MG63 (cell line): ENCODE data around the gene PLEKHH2. TPM values are rescaled to one million over a fixed set of nuclear protein-coding genes. Genes with fewer than 3 reads are reported as not detected.
A peak's percentile ranks its signal among the peaks of the same experiment; 100 is the strongest.

ENCODE experiments used
- DNase-seq: peaks from one replicate; pipeline ENCODE4 v3.0.0-alpha.2; 2020
- H3K27me3 ChIP-seq: fragments of 250-450 bp; sonication (Bioruptor Pico); 2 replicates; pipeline ENCODE4 v1.5.1; 2020; ENCODE audit warnings: mild to moderate bottlenecking, moderate library complexity
- H3K36me3 ChIP-seq: fragments of 250-450 bp; sonication (Bioruptor Pico); 2 replicates; pipeline ENCODE4 v1.5.1; 2020; ENCODE audit warnings: mild to moderate bottlenecking, moderate library complexity
- H3K4me3 ChIP-seq: fragments of 250-450 bp; sonication (Bioruptor Pico); 2 replicates; pipeline ENCODE4 v1.5.1; 2020; ENCODE audit warnings: mild to moderate bottlenecking, moderate library complexity
- H3K9me3 ChIP-seq: fragments of 250-450 bp; sonication (Bioruptor Pico); 2 replicates; pipeline ENCODE4 v1.5.1; 2020; ENCODE audit warnings: mild to moderate bottlenecking, moderate library complexity
- total RNA-seq: library from RNA; depleted of rRNA; stranded (reverse); fragments of >200 nt; shearing (Covaris generic); gene quantifications from 2 replicates; pipeline ENCODE4 v1.2.3, GENCODE V29; 2014; ENCODE audit warnings: low replicate concordance

The PLEKHH2 gene
- total RNA-seq, 1 experiment from 2014 or later, result 1.2 TPM

GRCh38 chr2:43729491-43730174 is 92.6 kb downstream of the PLEKHH2 start:
- DNase-seq, result no peak
- H3K4me3 ChIP-seq, result no peak overlapping the region
- no peaks in the 10 kb centered on the region for H3K9me3 ChIP-seq
- no peaks in the 10 kb centered on the region for H3K36me3 ChIP-seq
- H3K27me3 ChIP-seq, result no peaks in the 10 kb centered on the region

- no peak overlapping the region for H3K4me3 ChIP-seq
- H3K9me3 ChIP-seq, result no peaks in the 10 kb centered on the region
- no peak for DNase-seq
- H3K27me3 ChIP-seq, result no peaks in the 10 kb centered on the region
- H3K36me3 ChIP-seq, result no peaks in the 10 kb centered on the region
Measured at GRCh38 chr2:43731211-43731610, 94.2 kb downstream of the PLEKHH2 start.

GRCh38 chr2:43736637-43737036 is 99.6 kb downstream of the PLEKHH2 start:
- Histone ChIP-seq H3K36me3 (no peaks in the 10 kb centered on the region), H3K4me3 (no peak overlapping the region), H3K27me3 (no peaks in the 10 kb centered on the region), H3K9me3 (no peaks in the 10 kb centered on the region)
- no peak for DNase-seq

GRCh38 chr2:43737097-43737854 is 100.2 kb downstream of the PLEKHH2 start:
- Histone ChIP-seq H3K27me3 (no peaks in the 10 kb centered on the region), H3K9me3 (no peaks in the 10 kb centered on the region), H3K4me3 (no peak overlapping the region), H3K36me3 (no peaks in the 10 kb centered on the region)
- DNase-seq, result peak; percentile 85

- no peaks in the 10 kb centered on the region for H3K27me3 ChIP-seq
- H3K36me3 ChIP-seq, result no peaks in the 10 kb centered on the region
- H3K9me3 ChIP-seq, result no peaks in the 10 kb centered on the region
- H3K4me3 ChIP-seq, result no peak overlapping the region
- DNase-seq, result no peak
Measured at GRCh38 chr2:43737855-43738254, 100.8 kb downstream of the PLEKHH2 start.

- Histone ChIP-seq H3K27me3 (no peaks in the 10 kb centered on the region), H3K36me3 (no peaks in the 10 kb centered on the region), H3K4me3 (no peak overlapping the region), H3K9me3 (no peaks in the 10 kb centered on the region)
- DNase-seq, result no peak
Measured at GRCh38 chr2:43738257-43738656, 101.2 kb downstream of the PLEKHH2 start.

GRCh38 chr2:43743706-43744105 is 106.6 kb downstream of the PLEKHH2 start:
- H3K36me3 ChIP-seq, result no peaks in the 10 kb centered on the region
- no peak overlapping the region for H3K4me3 ChIP-seq
- no peaks in the 10 kb centered on the region for H3K9me3 ChIP-seq
- no peak for DNase-seq
- no peaks in the 10 kb centered on the region for H3K27me3 ChIP-seq

- H3K27me3 ChIP-seq, result no peaks in the 10 kb centered on the region
- H3K9me3 ChIP-seq, result no peaks in the 10 kb centered on the region
- H3K36me3 ChIP-seq, result no peaks in the 10 kb centered on the region
- no peak overlapping the region for H3K4me3 ChIP-seq
- no peak for DNase-seq
Measured at GRCh38 chr2:43745457-43745856, 108.4 kb downstream of the PLEKHH2 start.

- H3K36me3 ChIP-seq, result no peaks in the 10 kb centered on the region
- no peak for DNase-seq
- H3K27me3 ChIP-seq, result no peaks in the 10 kb centered on the region
- H3K4me3 ChIP-seq, result no peak overlapping the region
- no peaks in the 10 kb centered on the region for H3K9me3 ChIP-seq
Measured at GRCh38 chr2:43748333-43748732, 111.3 kb downstream of the PLEKHH2 start.

GRCh38 chr2:43749583-43749982 is 112.5 kb downstream of the PLEKHH2 start:
- H3K27me3 ChIP-seq, result no peaks in the 10 kb centered on the region

GRCh38 chr2:43751476-43751990 is 114.5 kb downstream of the PLEKHH2 start:
- H3K9me3 ChIP-seq, result no peaks in the 10 kb centered on the region
- no peak for DNase-seq
- H3K4me3 ChIP-seq, result no peak overlapping the region
- no peaks in the 10 kb centered on the region for H3K36me3 ChIP-seq
- no peaks in the 10 kb centered on the region for H3K27me3 ChIP-seq

More at GRCh38 chr2:43749583-43749982, 112.5 kb downstream of the PLEKHH2 start:
- Histone ChIP-seq H3K36me3 (no peaks in the 10 kb centered on the region), H3K4me3 (no peak overlapping the region), H3K9me3 (no peaks in the 10 kb centered on the region)
- DNase-seq, result no peak

GRCh38 chr2:43752302-43752701 is 115.2 kb downstream of the PLEKHH2 start:
- no peak for DNase-seq
- no peaks in the 10 kb centered on the region for H3K36me3 ChIP-seq
- H3K27me3 ChIP-seq, result no peaks in the 10 kb centered on the region
- H3K4me3 ChIP-seq, result no peak overlapping the region
- no peaks in the 10 kb centered on the region for H3K9me3 ChIP-seq

- Histone ChIP-seq H3K36me3 (no peaks in the 10 kb centered on the region), H3K27me3 (no peaks in the 10 kb centered on the region), H3K9me3 (no peaks in the 10 kb centered on the region), H3K4me3 (no peak overlapping the region)
- DNase-seq, result peak; percentile 4
Measured at GRCh38 chr2:43754180-43754579, 117.1 kb downstream of the PLEKHH2 start.

- peak; percentile 4 for DNase-seq
- Histone ChIP-seq H3K9me3 (no peaks in the 10 kb centered on the region), H3K36me3 (no peaks in the 10 kb centered on the region), H3K27me3 (no peaks in the 10 kb centered on the region), H3K4me3 (no peak overlapping the region)
Measured at GRCh38 chr2:43758739-43759138, 121.7 kb downstream of the PLEKHH2 start.

- H3K27me3 ChIP-seq, result no peaks in the 10 kb centered on the region
- H3K4me3 ChIP-seq, result no peak overlapping the region
- no peaks in the 10 kb centered on the region for H3K9me3 ChIP-seq
- H3K36me3 ChIP-seq, result no peaks in the 10 kb centered on the region
- DNase-seq, result peak; percentile 17
Measured at GRCh38 chr2:43759195-43759594, 122.1 kb downstream of the PLEKHH2 start.

GRCh38 chr2:43762286-43762685 is 125.2 kb downstream of the PLEKHH2 start:
- Histone ChIP-seq H3K27me3 (no peaks in the 10 kb centered on the region), H3K9me3 (no peaks in the 10 kb centered on the region; the same call in 1 of the 2 replicates), H3K4me3 (no peak overlapping the region), H3K36me3 (no peaks in the 10 kb centered on the region)
- DNase-seq, result no peak

- DNase-seq, result no peak
- Histone ChIP-seq H3K4me3 (no peak overlapping the region), H3K36me3 (no peaks in the 10 kb centered on the region), H3K9me3 (no peaks in the 10 kb centered on the region; the same call in 1 of the 2 replicates), H3K27me3 (no peaks in the 10 kb centered on the region)
Measured at GRCh38 chr2:43763091-43763490, 126.0 kb downstream of the PLEKHH2 start.
